GM21528 (cell line): Measurements from ENCODE around the gene FILIP1.
"Not testable (repeated sequence)": the region's sequence is repeated elsewhere in the genome, so short reads cannot be mapped to it uniquely, and the experiment has no call there.

Experiments
- ATAC-seq: cut with Tn5 transposase; IDR thresholded peaks from one replicate; pipeline ENCODE4 v1.9.1; 2021; ENCODE audit warnings: mild to moderate bottlenecking, moderate library complexity; ENCODE audit not compliant: unreplicated experiment, low FRiP score

Gene FILIP1

DNA sequence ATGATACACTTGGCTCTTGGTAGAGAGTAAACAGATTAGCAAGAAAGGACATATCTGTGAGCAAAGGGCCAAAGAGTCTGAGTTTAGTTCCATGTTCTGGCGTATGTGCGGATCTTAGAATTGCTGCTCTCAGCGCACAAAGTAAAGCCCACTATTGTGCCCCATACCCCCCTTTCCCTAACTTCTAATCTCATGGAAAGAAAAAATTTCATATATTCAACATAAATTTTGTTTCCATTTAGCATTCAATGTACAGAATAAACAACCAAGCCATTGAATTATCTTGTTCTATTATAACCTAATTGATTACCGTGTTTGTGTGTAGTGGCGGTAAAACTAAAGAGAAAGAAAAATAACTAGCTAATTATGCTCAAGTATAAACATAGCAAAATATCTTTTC lies 30.5 kb downstream of the FILIP1 start:
- no peak for ATAC-seq

DNA sequence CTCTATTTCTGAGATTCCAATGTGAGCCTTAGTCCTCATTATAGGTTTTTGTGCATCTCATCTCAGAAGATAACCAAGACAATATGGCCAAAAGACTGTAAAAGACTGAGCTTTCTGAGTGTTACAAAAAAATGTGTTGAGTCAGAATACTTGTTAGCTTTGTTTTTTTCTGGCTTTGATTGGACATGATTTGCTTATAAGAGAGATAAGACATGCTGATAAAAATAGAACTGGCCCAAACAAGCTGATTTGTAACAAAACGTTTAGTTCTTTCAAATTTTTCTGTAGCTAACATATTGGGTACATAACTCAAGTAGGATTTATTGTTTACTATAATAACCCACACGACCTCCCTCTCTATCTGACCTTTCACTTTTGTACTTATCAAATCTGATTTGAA lies 32.9 kb downstream of the FILIP1 start:
- ATAC-seq = no peak

GRCh38 chr6:75458895-75459294 lies 34.7 kb downstream of the FILIP1 start:
- ATAC-seq = no peak

DNA sequence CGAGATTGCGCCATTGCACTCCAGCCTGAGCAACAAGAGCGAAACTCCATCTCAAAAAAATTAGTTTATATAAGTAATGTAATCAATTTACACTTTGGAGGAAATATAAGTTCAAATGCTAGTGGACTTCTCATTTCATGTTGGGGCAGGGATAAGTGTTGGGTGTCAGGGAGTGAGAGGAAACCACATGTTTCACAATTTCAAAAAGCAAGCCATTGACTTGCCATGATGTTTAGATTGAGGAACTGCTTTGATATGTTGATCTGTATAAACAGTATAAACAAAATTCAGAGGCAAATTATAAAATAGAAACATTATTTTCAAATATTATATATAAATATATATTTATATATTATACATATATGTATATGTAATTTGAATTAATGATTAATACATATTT lies 42.7 kb downstream of the FILIP1 start:
- no peak for ATAC-seq

GRCh38 chr6:75449630-75450206 lies 43.9 kb downstream of the FILIP1 start:
- ATAC-seq = no peak

- ATAC-seq = no peak
Measured at GRCh38 chr6:75446241-75446880, 47.2 kb downstream of the FILIP1 start.

DNA sequence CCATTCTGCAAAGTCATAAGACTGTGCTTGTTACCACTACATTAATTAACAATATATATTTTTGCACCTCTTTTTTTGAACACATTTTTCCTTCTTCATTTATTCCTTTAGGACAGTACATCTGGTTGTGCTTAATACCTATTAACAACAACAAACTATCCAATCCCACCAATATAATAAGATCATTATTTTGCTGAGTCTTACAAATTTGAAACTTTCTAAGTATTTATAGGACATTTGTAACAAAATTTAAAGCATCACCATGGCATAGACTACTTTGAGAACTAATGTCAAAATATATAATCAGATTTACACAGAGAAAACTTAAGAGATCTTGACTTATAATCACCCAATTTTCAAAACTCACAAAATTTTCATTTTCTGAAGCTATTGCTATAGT lies 47.9 kb downstream of the FILIP1 start:
- ATAC-seq = no peak

DNA sequence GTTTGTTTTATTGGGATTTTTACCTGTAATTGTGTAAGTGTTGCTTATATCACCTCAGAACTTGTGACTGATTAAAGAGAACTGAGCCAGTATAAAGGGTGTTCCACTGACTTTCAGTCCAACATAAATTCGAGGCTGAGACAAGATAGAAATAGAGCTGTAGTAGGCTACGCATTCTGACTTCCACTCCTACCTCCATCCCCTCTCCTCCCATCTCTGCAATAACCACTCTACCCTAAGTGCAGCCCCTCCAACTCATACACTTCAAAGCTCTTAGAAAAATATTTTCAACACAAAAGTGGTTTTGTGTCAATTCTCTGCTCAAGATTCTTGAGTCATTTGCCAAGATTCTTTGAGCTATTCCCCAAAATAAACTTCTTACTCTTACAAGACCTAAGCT lies 48.7 kb downstream of the FILIP1 start:
- ATAC-seq = no peak

GRCh38 chr6:75441883-75442282 lies 51.7 kb downstream of the FILIP1 start:
- ATAC-seq = not testable (repeated sequence)

DNA sequence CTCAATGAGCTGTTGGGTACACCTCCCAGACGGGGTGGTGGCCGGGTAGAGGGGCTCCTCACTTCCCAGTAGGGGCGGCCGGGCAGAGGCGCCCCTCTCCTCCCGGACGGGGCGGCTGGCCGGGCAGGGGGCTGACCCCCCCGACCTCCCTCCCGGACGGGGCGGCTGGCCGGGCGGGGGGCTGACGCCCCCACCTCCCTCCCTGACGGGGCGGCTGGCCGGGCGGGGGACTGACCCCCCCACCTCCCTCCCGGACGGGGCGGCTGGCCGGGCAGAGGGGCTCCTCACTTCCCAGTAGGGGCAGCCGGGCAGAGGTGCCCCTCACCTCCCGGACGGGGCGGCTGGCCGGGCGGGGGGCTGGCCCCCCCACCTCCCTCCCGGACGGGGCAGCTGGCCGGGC lies 52.1 kb downstream of the FILIP1 start:
- ATAC-seq = not testable (repeated sequence)

- no peak for ATAC-seq
Measured at GRCh38 chr6:75438442-75439116, 55.0 kb downstream of the FILIP1 start.

GRCh38 chr6:75438013-75438431 lies 55.6 kb downstream of the FILIP1 start:
- ATAC-seq = no peak

DNA sequence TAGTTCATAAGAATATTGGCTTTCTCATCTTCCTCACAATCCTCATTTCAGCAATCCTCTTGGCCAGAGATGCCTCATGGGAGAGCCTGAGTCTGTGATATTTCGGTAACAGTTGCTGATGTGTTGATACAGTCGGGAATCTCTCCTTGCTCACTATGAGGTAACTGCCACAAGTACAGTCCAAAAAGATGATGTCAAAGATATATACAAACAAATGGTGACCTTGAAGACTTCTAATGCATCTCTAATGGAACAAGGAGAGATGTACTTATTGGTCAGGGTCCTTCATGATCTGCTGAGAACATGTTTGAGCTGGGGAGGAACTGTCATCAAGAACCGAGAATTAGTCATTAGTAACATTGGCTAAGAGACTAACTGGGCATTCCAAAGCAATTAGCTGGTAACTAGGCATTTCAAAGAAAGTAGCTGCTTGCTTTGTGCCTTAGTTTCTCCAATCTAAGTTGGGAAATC lies 56.1 kb downstream of the FILIP1 start:
- no peak for ATAC-seq

GRCh38 chr6:75436869-75437268 lies 56.7 kb downstream of the FILIP1 start:
- ATAC-seq = no peak

DNA sequence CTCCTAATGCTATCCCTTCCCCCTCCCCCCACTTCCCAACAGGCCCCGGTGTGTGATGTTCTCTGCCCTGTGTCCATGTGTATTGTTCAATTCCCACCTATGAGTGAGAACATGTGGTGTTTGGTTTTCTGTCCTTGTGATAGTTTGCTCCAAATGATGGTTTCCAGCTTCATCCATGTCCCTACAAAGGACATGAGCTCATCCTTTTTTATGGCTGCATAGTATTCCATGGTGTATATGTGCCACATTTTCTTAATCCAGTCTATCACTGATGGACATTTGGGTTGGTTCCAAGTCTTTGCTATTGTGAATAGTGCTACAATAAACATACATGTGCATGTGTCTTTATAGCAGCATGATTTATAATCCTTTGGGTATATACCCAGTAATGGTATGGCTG lies 60.8 kb downstream of the FILIP1 start:
- ATAC-seq = not testable (repeated sequence)

DNA sequence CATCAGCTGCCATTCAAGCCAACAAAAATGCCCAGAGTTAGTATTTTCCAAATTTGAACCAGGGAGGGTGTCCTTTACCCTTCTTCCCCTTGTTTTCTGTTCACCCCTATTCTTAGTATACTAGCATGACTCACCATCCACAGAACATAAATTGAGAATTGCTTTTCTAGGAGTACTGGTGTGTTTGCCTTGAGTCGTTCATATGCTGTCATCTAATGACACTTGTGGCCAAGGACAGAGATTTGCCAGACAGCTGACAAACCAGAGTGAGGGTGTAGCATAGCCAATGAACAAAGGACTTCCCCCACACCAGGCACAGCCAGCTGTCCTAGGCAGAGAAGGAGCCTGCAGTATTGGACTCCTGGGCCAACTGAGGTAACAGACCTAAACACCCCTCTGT lies 62.2 kb downstream of the FILIP1 start:
- ATAC-seq = no peak

DNA sequence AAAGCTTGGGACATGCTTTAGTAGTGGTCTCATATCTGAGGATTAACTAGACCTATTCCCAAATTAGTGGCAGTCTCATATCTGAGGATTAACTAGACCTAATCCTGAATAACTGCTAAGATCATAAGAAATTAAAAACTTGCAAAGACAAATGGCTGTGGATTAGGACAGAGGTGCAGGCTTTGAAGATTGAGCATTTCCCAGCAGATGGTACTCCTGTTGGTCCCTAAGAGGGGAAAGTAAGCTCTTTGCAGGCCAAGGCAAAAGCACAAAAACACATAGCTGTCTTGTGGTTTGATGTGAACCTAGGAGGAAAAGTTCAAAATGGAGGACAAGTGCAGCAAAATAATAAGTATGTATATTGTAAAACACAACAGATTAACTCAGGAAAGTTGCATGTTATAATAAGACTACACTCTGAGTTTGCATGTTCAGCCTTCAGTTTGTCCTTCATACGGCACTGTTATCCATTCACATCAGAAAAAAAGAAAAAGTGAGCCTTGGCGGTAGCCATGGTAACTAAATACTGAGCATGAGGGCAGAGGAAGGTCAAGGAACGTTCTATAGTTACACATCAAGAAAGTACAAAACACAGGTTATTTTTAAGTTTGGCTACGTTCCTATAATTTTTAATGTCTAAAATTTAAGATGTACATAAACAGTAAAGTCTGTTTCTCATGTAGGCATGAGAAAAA lies 62.8 kb downstream of the FILIP1 start:
- no peak for ATAC-seq

DNA sequence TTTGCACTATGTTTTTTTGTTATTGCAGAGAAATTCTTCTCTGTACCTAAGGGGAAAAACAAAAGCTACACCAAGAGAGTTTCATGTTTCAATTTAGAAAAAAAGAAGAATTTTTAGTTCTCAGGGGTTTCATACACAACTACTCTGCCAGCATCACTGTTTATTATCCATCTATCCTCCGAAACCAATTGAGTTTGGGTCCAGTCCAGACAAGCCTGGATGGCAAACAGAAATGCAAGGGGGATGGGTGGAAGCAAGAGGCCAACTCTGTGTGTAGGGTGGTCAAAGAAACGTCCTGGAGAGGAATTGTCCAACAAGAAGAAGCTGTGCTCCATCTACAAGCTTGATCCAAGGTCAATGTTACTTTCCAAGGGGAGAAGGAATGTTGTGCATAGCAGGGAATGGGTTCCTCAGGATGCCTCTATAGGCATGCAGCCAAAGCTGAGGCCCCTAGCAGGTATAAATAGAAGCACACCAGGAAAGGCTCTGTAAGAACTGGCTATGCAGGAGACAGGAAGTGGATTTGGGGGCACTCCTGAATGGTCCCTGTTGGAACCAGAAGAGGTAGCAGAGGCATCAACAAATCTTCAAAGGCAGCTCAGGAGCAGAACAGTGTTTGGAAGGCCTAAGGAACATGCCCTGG lies 64.4 kb downstream of the FILIP1 start:
- no peak for ATAC-seq

GRCh38 chr6:75428204-75428603 lies 65.4 kb downstream of the FILIP1 start:
- no peak for ATAC-seq

DNA sequence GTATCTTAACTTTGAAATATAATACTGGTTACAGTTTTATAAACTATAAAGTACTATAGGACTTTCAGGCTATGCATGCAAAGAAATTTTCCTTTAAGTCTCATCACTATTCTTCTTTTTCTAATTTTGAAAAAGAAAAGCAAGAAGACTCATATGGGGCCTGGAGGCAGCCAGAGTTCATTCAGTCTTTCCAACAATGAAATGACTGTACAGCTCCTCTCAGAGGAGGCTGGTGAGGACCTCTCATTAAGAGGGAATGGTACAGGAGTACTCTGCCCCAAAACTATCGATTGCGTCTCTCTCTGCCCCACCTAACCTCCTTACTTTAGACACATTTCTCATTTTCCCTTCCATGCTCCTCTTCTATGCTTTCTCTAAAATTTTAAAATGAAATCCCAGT lies 66.3 kb downstream of the FILIP1 start:
- ATAC-seq = no peak
